Glutamatergic neuron (in vitro differentiated cells): ENCODE data around the gene TLR8. TPM values are rescaled to one million over a fixed set of nuclear protein-coding genes. Genes with fewer than 3 reads are reported as not detected.

ENCODE experiments used
- DNase-seq: peaks from one replicate; pipeline ENCODE4 v3.0.0; 2022
- H3K27ac Mint-ChIP-seq: one replicate; pipeline ENCODE4 v1.8.0; 2020; ENCODE audit warnings: mild to moderate bottlenecking, mixed read lengths, inconsistent platforms; ENCODE audit not compliant: unreplicated experiment
- H3K27me3 Mint-ChIP-seq: one replicate; pipeline ENCODE4 v1.8.0; 2020; ENCODE audit warnings: mild to moderate bottlenecking, moderate library complexity, mixed read lengths, inconsistent platforms; ENCODE audit not compliant: unreplicated experiment
- H3K36me3 Mint-ChIP-seq: one replicate; pipeline ENCODE4 v1.8.0; 2020; ENCODE audit warnings: mild to moderate bottlenecking, mixed read lengths, inconsistent platforms; ENCODE audit not compliant: unreplicated experiment
- H3K4me1 Mint-ChIP-seq: one replicate; pipeline ENCODE4 v1.8.0; 2020; ENCODE audit warnings: mild to moderate bottlenecking, low read depth, mixed read lengths, inconsistent platforms; ENCODE audit not compliant: unreplicated experiment
- H3K4me3 Mint-ChIP-seq: one replicate; pipeline ENCODE4 v1.8.0; 2020; ENCODE audit warnings: mild to moderate bottlenecking, mixed read lengths, inconsistent platforms; ENCODE audit not compliant: unreplicated experiment
- H3K9me3 Mint-ChIP-seq: one replicate; pipeline ENCODE4 v1.8.0; 2020; ENCODE audit warnings: mild to moderate bottlenecking, moderate library complexity, mixed read lengths, inconsistent platforms; ENCODE audit not compliant: unreplicated experiment
- total RNA-seq: library from RNA; stranded (reverse); fragmentation: NEBNext Ultra II Directional; extraction: Animal tissue kit (Norgen Biotek cat#: 25700); gene quantifications from one replicate; pipeline ENCODE4 v1.2.1, GENCODE V29; 2021; ENCODE audit not compliant: unreplicated experiment
- TF ChIP-seq, protein P1 (sequence below): fragments of 200-600 bp; sonication (generic); IDR thresholded peaks from one replicate; pipeline ENCODE4 v1.5.0; 2021; ENCODE audit not compliant: partially characterized antibody, unreplicated experiment

Gene TLR8
- total RNA-seq, 1 donor from 2014 or later, result not detected

DNA sequence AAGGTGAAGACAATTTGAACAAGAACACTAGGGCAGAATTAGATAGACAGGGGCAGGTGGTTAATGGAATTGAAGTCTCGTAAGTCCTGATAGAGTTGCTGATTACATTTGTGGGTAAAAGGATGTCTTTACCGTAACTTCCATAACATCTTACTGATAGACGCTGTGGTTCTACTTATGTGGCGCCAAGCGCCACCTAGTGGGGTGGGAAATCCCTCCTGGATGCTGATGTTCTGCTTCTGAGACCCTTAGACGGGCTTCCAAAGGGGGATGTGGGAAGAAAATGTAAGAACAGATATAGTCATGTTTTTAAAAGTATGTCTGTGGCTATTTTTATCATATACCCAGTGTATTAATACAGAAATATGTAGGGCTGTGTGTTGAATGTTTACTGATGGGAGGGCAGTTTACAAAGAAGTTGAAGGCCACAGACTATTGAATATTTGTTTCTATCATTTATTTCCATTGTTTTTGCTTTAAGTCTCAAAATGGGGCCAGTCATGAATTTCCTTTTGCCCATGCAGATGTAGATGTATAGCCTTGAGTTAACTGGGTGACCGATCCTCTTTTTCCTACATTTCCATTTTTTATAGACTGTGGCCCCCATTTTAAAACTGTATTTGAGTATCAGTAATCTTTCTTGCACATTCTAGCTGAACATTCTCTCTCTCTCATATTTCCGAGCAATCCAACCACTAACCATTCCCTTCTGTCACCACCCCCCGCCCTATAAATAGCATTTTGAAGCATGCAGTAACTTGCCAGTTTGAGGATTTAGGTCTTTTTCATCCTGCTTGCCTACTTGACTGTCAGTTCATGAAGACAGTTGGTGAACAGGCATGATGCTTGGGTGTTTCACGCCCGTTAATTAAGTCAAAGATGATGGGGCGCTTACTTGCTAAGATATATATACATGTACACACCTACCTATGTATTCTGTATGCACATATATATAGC is 12.1 kb upstream of the TLR8 start:
- no peak overlapping the region for H3K27ac Mint-ChIP-seq
- H3K36me3 Mint-ChIP-seq, result no peaks in the 10 kb centered on the region
- TF ChIP-seq, protein P1, sequence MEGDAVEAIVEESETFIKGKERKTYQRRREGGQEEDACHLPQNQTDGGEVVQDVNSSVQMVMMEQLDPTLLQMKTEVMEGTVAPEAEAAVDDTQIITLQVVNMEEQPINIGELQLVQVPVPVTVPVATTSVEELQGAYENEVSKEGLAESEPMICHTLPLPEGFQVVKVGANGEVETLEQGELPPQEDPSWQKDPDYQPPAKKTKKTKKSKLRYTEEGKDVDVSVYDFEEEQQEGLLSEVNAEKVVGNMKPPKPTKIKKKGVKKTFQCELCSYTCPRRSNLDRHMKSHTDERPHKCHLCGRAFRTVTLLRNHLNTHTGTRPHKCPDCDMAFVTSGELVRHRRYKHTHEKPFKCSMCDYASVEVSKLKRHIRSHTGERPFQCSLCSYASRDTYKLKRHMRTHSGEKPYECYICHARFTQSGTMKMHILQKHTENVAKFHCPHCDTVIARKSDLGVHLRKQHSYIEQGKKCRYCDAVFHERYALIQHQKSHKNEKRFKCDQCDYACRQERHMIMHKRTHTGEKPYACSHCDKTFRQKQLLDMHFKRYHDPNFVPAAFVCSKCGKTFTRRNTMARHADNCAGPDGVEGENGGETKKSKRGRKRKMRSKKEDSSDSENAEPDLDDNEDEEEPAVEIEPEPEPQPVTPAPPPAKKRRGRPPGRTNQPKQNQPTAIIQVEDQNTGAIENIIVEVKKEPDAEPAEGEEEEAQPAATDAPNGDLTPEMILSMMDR, result peak; percentile 47
- H3K9me3 Mint-ChIP-seq, result no peaks in the 10 kb centered on the region
- H3K27me3 Mint-ChIP-seq, result no peaks in the 10 kb centered on the region
- no peak overlapping the region for H3K4me3 Mint-ChIP-seq
- no peaks in the 10 kb centered on the region for H3K4me1 Mint-ChIP-seq
- DNase-seq, result peak; percentile 41

DNA sequence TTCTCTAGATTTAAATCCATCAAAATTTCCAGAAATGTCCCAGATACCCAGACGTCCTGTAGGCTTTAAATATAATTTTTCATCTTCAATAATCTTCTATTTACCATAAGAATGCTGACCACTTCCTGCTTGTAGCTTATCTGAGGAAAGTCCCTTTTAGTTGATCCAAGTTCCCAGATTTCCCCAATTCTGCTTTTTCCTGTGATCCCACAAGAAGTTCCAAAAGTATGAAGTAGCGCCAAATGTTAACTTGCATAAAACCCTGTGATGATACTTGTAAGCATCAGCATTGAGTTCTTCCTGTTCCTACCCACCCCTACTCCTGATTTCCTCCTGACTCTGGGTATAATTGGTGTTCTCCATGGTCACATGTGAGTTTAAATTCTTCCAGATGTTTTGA is 10.6 kb upstream of the TLR8 start:
- Mint-ChIP-seq H3K9me3 (peaks cover 2% of the 10 kb centered on the region), H3K27ac (no peak overlapping the region), H3K36me3 (no peaks in the 10 kb centered on the region), H3K27me3 (no peaks in the 10 kb centered on the region), H3K4me3 (no peak overlapping the region), H3K4me1 (no peaks in the 10 kb centered on the region)
- TF ChIP-seq, protein P1, result no peak
- no peak for DNase-seq

DNA sequence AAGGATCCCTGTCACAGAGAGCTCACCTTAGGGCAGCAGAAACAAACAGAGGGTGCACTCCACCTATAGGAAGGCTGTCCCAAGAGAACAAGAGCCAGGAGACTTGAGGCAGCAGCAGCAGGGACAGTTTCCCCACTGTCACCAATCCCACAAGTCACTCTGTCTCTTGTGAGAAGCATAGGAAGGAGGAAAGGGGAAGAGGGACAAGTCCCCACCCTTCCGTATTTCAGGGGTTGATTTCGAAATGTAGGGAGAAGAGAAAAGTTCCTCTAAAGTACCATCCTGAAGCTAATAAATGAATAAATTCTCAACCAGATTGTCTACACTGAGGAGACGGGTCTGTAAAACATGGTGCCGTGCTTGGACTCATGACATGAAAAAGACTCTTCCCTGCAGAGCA is 9.5 kb upstream of the TLR8 start:
- DNase-seq, result no peak
- Mint-ChIP-seq H3K9me3 (peaks cover 2% of the 10 kb centered on the region), H3K27me3 (no peaks in the 10 kb centered on the region), H3K4me3 (no peak overlapping the region), H3K4me1 (no peaks in the 10 kb centered on the region), H3K27ac (no peak overlapping the region), H3K36me3 (no peaks in the 10 kb centered on the region)
- TF ChIP-seq, protein P1, result no peak

DNA sequence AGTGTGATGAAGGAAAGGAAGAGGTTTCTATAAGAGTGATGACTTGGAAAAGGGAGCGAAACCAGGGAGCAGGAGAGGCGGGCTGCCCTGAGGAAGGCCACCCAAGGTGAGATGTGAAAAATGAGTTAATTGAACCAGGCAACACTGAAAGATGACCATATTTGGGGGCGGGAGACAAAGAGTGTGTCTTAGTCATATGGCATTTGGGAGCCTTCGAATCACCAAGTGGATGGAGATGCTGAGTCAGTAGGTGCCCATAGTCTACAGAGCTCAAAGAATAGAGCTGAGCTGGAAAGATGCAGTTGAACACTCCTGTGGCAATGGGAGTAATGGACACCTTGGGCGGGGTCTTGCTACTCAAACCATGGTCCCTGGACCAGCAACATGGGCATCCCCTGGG is 8.3 kb upstream of the TLR8 start:
- TF ChIP-seq, protein P1, result no peak
- no peaks in the 10 kb centered on the region for H3K27me3 Mint-ChIP-seq
- H3K27ac Mint-ChIP-seq, result no peak overlapping the region
- H3K4me3 Mint-ChIP-seq, result no peak overlapping the region
- DNase-seq, result no peak
- no peaks in the 10 kb centered on the region for H3K36me3 Mint-ChIP-seq
- H3K9me3 Mint-ChIP-seq, result peaks cover 2% of the 10 kb centered on the region
- H3K4me1 Mint-ChIP-seq, result no peaks in the 10 kb centered on the region

DNA sequence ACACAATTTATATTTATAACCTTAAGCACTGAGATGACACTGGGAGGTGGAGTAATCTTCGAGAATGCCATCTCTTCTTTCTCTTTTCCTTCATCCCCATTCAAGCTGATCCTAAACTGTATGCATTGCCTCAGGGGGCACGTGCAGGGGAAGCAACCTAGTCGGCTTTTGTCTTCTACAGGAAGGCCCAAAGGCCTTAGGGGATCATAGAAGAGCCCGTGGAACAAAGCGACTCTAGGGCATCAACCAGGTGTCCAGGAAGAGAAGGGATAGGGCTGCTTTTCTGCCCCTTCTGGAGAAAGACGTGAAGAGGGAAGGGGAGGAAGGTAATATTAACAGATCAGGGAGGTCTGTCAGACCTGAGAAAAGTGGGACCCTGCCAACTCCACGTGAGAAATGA is 6.9 kb upstream of the TLR8 start:
- no peak for DNase-seq
- TF ChIP-seq, protein P1, result no peak
- Mint-ChIP-seq H3K27ac (no peak overlapping the region), H3K9me3 (peaks cover 2% of the 10 kb centered on the region), H3K4me3 (no peak overlapping the region), H3K4me1 (no peaks in the 10 kb centered on the region), H3K27me3 (no peaks in the 10 kb centered on the region), H3K36me3 (no peaks in the 10 kb centered on the region)
